Measurements from ENCODE around the gene AS3MT. TPM values are rescaled to one million over a fixed set of nuclear protein-coding genes. Genes with fewer than 3 reads are reported as not detected.

AS3MT gene
- total and polyA plus RNA-seq, 5 donors from 2014 or later, result 0.37 TPM; not detected in 4

DNA sequence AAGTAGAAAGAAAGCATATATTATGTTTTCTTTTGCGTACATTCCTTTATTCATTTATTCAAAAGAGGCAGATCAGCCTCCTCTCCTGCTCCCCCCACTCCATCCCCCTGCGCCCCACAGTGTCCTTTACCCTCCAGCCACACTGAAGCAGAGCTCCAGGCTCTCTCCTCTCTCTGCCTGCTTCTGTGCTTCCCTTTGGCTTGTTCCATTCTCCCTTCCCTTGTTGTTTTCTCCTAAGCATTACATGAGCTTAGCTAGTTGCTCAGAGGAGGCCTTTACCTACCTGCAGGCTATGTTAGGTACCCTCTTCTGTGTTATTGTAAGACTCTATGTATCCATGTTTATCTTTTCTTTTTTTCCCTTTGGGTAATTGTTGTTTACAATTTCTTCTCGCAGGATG is 76.2 kb downstream of the AS3MT start:
- Histone ChIP-seq H3K9me3 (ENCODE audit: control insufficient read depth in 2 of 2, low read length in 2 of 2) (no peaks in the 10 kb centered on the region), H3K27me3 (ENCODE audit: control insufficient read depth, insufficient read depth, low read length) (no peaks in the 10 kb centered on the region), H3K4me1 (ENCODE audit: control insufficient read depth, insufficient read depth, low read length, poor library complexity, severe bottlenecking) (no peaks in the 10 kb centered on the region), H3K4me3 (ENCODE audit: low read depth, low read length) (no peak overlapping the region), H3K27ac (ENCODE audit: insufficient read depth, low read length, poor library complexity, severe bottlenecking) (no peak overlapping the region), H3K36me3 (ENCODE audit: control insufficient read depth, insufficient read depth, low read length) (no peaks in the 10 kb centered on the region)
- Mint-ChIP-seq H3K4me3 (no peak overlapping the region), H3K9me3 (no peaks in the 10 kb centered on the region), H3K36me3 (peaks cover 11% of the 10 kb centered on the region), H3K27me3 (no peaks in the 10 kb centered on the region), H3K27ac (no peak overlapping the region), H3K4me1 (peaks cover 0 to 11% (median 5%) of the 10 kb centered on the region in 4 donors)
- ATAC-seq (ENCODE audit: low read depth in 2 of 2) (no peak), DNase-seq (no peak)

DNA sequence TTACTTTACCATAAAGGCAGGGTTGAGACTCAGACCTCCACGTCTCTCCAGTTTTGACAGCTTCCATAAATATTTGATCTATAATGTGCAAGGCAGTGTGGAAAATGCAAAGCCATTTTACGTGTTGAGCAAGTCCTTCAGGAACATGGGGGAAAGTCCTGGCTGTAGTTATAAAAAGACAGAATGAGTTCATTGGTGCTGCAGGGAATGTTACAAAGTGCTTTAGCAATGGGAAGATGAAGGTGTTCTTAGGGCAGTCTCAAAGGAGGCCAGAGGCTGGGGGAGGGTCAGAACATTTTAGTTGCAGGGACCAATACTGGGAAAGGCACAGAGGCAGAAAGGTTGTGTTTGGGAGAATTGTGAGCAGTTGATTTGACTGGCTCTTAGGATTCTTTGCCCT is 76.7 kb downstream of the AS3MT start:
- Mint-ChIP-seq H3K9me3 (no peaks in the 10 kb centered on the region), H3K27ac (no peak overlapping the region), H3K27me3 (no peaks in the 10 kb centered on the region), H3K36me3 (peaks cover 11% of the 10 kb centered on the region), H3K4me3 (no peak overlapping the region), H3K4me1 (peaks cover 0 to 11% (median 5%) of the 10 kb centered on the region in 4 donors)
- Histone ChIP-seq H3K36me3 (ENCODE audit: control insufficient read depth, insufficient read depth, low read length) (no peaks in the 10 kb centered on the region), H3K27ac (ENCODE audit: insufficient read depth, low read length, poor library complexity, severe bottlenecking) (no peak overlapping the region), H3K27me3 (ENCODE audit: control insufficient read depth, insufficient read depth, low read length) (no peaks in the 10 kb centered on the region), H3K4me3 (ENCODE audit: low read depth, low read length) (no peak overlapping the region), H3K9me3 (ENCODE audit: control insufficient read depth in 2 of 2, low read length in 2 of 2) (no peaks in the 10 kb centered on the region), H3K4me1 (ENCODE audit: control insufficient read depth, insufficient read depth, low read length, poor library complexity, severe bottlenecking) (no peaks in the 10 kb centered on the region)
- DNase-seq (no peak), ATAC-seq (ENCODE audit: low read depth in 2 of 2) (no peak)

GRCh38 chr10:102946992-102947391 is 77.7 kb downstream of the AS3MT start:
- Mint-ChIP-seq H3K27me3 (no peaks in the 10 kb centered on the region), H3K9me3 (no peaks in the 10 kb centered on the region), H3K36me3 (peaks cover 7% of the 10 kb centered on the region), H3K27ac (no peak overlapping the region), H3K4me3 (no peak overlapping the region), H3K4me1 (peaks cover 0 to 6% (median 3%) of the 10 kb centered on the region in 4 donors)
- ATAC-seq (ENCODE audit: low read depth in 2 of 2) (no peak), DNase-seq (no peak)
- Histone ChIP-seq H3K36me3 (ENCODE audit: control insufficient read depth, insufficient read depth, low read length) (no peaks in the 10 kb centered on the region), H3K4me1 (ENCODE audit: control insufficient read depth, insufficient read depth, low read length, poor library complexity, severe bottlenecking) (no peaks in the 10 kb centered on the region), H3K4me3 (ENCODE audit: low read depth, low read length) (no peak overlapping the region), H3K27ac (ENCODE audit: insufficient read depth, low read length, poor library complexity, severe bottlenecking) (no peak overlapping the region), H3K9me3 (ENCODE audit: control insufficient read depth in 2 of 2, low read length in 2 of 2) (no peaks in the 10 kb centered on the region), H3K27me3 (ENCODE audit: control insufficient read depth, insufficient read depth, low read length) (no peaks in the 10 kb centered on the region)

DNA sequence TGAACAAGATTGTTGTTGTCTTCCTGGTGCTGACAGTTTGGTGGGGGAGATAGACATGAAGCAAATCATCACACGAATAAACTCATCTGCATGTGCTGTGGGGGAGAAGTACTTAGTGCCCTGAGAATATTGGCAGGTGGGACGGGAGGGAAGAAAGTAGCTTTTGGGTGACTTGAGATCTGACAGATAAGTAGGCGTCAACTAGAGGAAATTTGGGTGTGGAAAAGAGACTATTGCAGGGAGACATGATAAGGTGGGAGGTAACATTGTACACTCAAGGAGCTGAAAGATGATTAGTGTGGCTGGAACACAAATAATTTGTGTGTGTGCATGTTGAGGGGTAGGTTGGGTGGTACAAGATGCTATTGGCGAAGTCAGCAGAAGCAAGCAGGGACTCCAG is 78.9 kb downstream of the AS3MT start:
- no peaks in the 10 kb centered on the region for H3K4me1 ChIP-seq (ENCODE audit: control insufficient read depth, insufficient read depth, low read length, poor library complexity, severe bottlenecking)
- Mint-ChIP-seq H3K36me3 (peaks cover 7% of the 10 kb centered on the region), H3K4me1 (peaks cover 0 to 3% (median 0%) of the 10 kb centered on the region in 4 donors), H3K27me3 (no peaks in the 10 kb centered on the region), H3K9me3 (no peaks in the 10 kb centered on the region), H3K27ac (no peak overlapping the region), H3K4me3 (no peak overlapping the region)
- no peak overlapping the region for H3K4me3 ChIP-seq (ENCODE audit: low read depth, low read length)
- no peaks in the 10 kb centered on the region for H3K36me3 ChIP-seq (ENCODE audit: control insufficient read depth, insufficient read depth, low read length)
- no peak overlapping the region for H3K27ac ChIP-seq (ENCODE audit: insufficient read depth, low read length, poor library complexity, severe bottlenecking)
- ATAC-seq (ENCODE audit: low read depth in 2 of 2), result no peak
- no peak for DNase-seq
- H3K27me3 ChIP-seq (ENCODE audit: control insufficient read depth, insufficient read depth, low read length), result no peaks in the 10 kb centered on the region
- no peaks in the 10 kb centered on the region for H3K9me3 ChIP-seq (ENCODE audit: control insufficient read depth in 2 of 2, low read length in 2 of 2)

- Histone ChIP-seq H3K36me3 (ENCODE audit: control insufficient read depth, insufficient read depth, low read length) (no peaks in the 10 kb centered on the region), H3K4me1 (ENCODE audit: control insufficient read depth, insufficient read depth, low read length, poor library complexity, severe bottlenecking) (no peaks in the 10 kb centered on the region), H3K27me3 (ENCODE audit: control insufficient read depth, insufficient read depth, low read length) (no peaks in the 10 kb centered on the region), H3K4me3 (ENCODE audit: low read depth, low read length) (no peak overlapping the region), H3K9me3 (ENCODE audit: control insufficient read depth in 2 of 2, low read length in 2 of 2) (no peaks in the 10 kb centered on the region), H3K27ac (ENCODE audit: insufficient read depth, low read length, poor library complexity, severe bottlenecking) (no peak overlapping the region)
- ATAC-seq (ENCODE audit: low read depth in 2 of 2) (no peak), DNase-seq (no peak)
- H3K9me3 Mint-ChIP-seq, result no peaks in the 10 kb centered on the region
- no peaks in the 10 kb centered on the region for H3K27me3 Mint-ChIP-seq
- no peak overlapping the region for H3K27ac Mint-ChIP-seq
- H3K4me1 Mint-ChIP-seq, result peaks cover 0 to 3% (median 0%) of the 10 kb centered on the region in 4 donors
- H3K4me3 Mint-ChIP-seq, result no peak overlapping the region
- H3K36me3 Mint-ChIP-seq, result peaks cover 7% of the 10 kb centered on the region
Measured at GRCh38 chr10:102948786-102949185, 79.5 kb downstream of the AS3MT start.

GRCh38 chr10:102949916-102950315 is 80.6 kb downstream of the AS3MT start:
- no peaks in the 10 kb centered on the region for H3K36me3 ChIP-seq (ENCODE audit: control insufficient read depth, insufficient read depth, low read length)
- DNase-seq, result no peak
- peaks cover 11% of the 10 kb centered on the region for H3K36me3 Mint-ChIP-seq
- no peaks in the 10 kb centered on the region for H3K27me3 ChIP-seq (ENCODE audit: control insufficient read depth, insufficient read depth, low read length)
- H3K4me1 ChIP-seq (ENCODE audit: control insufficient read depth, insufficient read depth, low read length, poor library complexity, severe bottlenecking), result no peaks in the 10 kb centered on the region
- H3K4me3 ChIP-seq (ENCODE audit: low read depth, low read length), result no peak overlapping the region
- ATAC-seq (ENCODE audit: low read depth in 2 of 2), result no peak
- H3K27me3 Mint-ChIP-seq, result no peaks in the 10 kb centered on the region
- H3K4me1 Mint-ChIP-seq, result peaks cover 0 to 3% (median 0%) of the 10 kb centered on the region in 4 donors
- no peak overlapping the region for H3K27ac Mint-ChIP-seq
- no peak overlapping the region for H3K27ac ChIP-seq (ENCODE audit: insufficient read depth, low read length, poor library complexity, severe bottlenecking)
- peaks cover 0 to 3% (median 0%) of the 10 kb centered on the region in 7 donors for H3K9me3 Mint-ChIP-seq
- H3K9me3 ChIP-seq (ENCODE audit: control insufficient read depth in 2 of 2, low read length in 2 of 2), result no peaks in the 10 kb centered on the region
- H3K4me3 Mint-ChIP-seq, result no peak overlapping the region

GRCh38 chr10:102951316-102951715 is 82.0 kb downstream of the AS3MT start:
- H3K4me3 Mint-ChIP-seq, result no peak overlapping the region
- Histone ChIP-seq H3K27ac (ENCODE audit: insufficient read depth, low read length, poor library complexity, severe bottlenecking) (no peak overlapping the region), H3K4me1 (ENCODE audit: control insufficient read depth, insufficient read depth, low read length, poor library complexity, severe bottlenecking) (no peaks in the 10 kb centered on the region), H3K27me3 (ENCODE audit: control insufficient read depth, insufficient read depth, low read length) (no peaks in the 10 kb centered on the region), H3K9me3 (ENCODE audit: control insufficient read depth in 2 of 2, low read length in 2 of 2) (no peaks in the 10 kb centered on the region), H3K4me3 (ENCODE audit: low read depth, low read length) (no peak overlapping the region), H3K36me3 (ENCODE audit: control insufficient read depth, insufficient read depth, low read length) (no peaks in the 10 kb centered on the region)
- no peak for ATAC-seq (ENCODE audit: low read depth in 2 of 2)
- H3K9me3 Mint-ChIP-seq, result peaks cover 0 to 3% (median 0%) of the 10 kb centered on the region in 7 donors
- H3K36me3 Mint-ChIP-seq, result peaks cover 12% of the 10 kb centered on the region
- H3K4me1 Mint-ChIP-seq, result peaks cover 0 to under 1% (median 0%) of the 10 kb centered on the region in 4 donors
- no peak overlapping the region for H3K27ac Mint-ChIP-seq
- no peaks in the 10 kb centered on the region for H3K27me3 Mint-ChIP-seq
- DNase-seq, result no peak
